ENCODE results near the gene NR5A1.

Gene NR5A1

DNA sequence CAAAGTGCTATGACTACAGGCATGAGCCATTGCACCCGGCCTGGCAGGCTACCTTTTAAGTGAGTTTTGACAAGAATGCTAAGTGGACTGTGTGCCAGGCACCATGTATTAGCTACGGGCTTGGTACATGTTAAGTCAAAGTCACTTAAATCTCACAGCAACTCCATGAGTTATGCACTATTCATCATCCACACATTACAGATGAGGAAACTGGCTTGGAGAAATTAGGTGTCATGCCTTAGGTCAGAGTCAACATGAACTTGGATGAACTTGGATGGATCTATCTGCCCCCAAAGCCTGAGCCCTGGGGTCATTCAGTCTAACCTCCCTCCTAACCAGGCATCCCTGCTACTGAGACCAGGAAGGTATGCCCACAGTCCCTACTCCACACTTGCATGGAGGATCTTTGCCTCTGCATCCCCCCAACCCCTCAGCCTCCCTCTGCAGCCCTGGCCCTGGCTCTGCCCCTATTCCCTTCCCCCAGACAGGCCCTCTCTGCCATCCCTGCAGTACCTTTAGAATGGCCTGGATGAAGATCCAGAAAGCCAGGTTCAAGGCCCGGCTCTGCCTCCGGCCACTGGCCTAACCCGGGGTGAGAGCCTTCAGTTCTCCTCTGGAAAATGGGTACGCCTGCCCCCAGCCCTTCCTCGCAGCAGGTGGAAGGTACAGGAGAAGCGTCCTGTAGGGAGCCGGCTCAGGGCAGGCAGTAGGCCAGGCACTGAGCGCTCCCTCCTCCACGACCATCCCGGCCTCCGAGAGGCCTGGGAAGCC is 57.6 kb downstream of the NR5A1 start:
- no peak overlapping the region for H3K4me3 ChIP-seq (ENCODE audit: low read length)
- TF ChIP-seq ZNF274 (IDR thresholded peaks at IDR 0.05; ENCODE audit: low read depth, low read length) = no peak

DNA sequence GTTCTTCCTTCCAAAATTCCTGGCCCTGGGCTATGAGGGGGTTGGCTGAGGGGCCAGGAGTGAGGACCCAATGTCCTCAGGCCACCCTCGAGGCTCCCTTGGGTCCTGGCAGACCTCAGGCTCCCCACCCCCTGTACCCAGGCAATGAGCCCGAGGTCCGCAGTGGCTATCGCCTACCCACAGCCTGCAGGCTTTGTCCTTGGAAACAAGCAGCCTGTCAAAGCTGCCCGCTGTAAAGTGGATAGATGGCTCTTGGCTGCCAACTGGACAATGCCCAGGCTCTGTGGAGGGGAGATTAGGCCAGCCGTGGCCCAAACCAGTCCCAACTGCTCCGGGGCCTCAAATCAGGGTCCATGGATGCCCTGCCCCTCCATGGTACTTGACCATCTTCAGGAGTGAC is 59.2 kb downstream of the NR5A1 start:
- H3K4me3 ChIP-seq (ENCODE audit: low read length) = no peak overlapping the region
- no peak for TF ChIP-seq ZNF274 (IDR thresholded peaks at IDR 0.05; ENCODE audit: low read depth, low read length)

GRCh38 chr9:124447297-124447661 is 59.9 kb downstream of the NR5A1 start:
- no peak for TF ChIP-seq ZNF274 (IDR thresholded peaks at IDR 0.05; ENCODE audit: low read depth, low read length)
- H3K4me3 ChIP-seq (ENCODE audit: low read length) = no peak overlapping the region

- no peak for TF ChIP-seq ZNF274 (IDR thresholded peaks at IDR 0.05; ENCODE audit: low read depth, low read length)
- no peak overlapping the region for H3K4me3 ChIP-seq (ENCODE audit: low read length)
Measured at GRCh38 chr9:124444166-124444565, 63.0 kb downstream of the NR5A1 start.

- no peak for TF ChIP-seq ZNF274 (IDR thresholded peaks at IDR 0.05; ENCODE audit: low read depth, low read length)
- no peak overlapping the region for H3K4me3 ChIP-seq (ENCODE audit: low read length)
Measured at GRCh38 chr9:124443625-124444024, 63.6 kb downstream of the NR5A1 start.

GRCh38 chr9:124442826-124443225 is 64.4 kb downstream of the NR5A1 start:
- TF ChIP-seq ZNF274 (IDR thresholded peaks at IDR 0.05; ENCODE audit: low read depth, low read length) = no peak

DNA sequence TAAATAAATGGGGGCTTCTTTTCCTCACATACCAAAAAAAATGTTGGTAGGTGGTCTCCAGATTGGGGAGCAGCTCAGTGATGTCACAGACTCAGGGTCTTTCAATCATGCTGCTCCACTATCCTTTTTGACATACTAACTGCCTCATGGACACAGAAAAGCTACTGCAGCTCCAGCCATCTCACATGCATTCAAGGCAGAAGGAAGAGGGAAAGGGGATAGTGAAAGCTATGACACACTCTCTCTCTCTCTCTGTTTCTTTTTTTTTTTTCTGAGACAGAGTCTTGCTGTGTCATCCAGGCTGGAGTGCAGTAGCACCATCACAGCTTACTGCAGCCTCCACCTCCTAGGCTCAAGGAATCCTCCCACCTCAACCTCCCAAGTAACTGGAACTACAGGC is 64.8 kb downstream of the NR5A1 start:
- no peak for TF ChIP-seq ZNF274 (IDR thresholded peaks at IDR 0.05; ENCODE audit: low read depth, low read length)
- H3K4me3 ChIP-seq (ENCODE audit: low read length) = no peak overlapping the region

More at GRCh38 chr9:124442826-124443225, 64.4 kb downstream of the NR5A1 start:
- H3K4me3 ChIP-seq (ENCODE audit: low read length) = no peak overlapping the region

GRCh38 chr9:124441291-124441690 is 65.9 kb downstream of the NR5A1 start:
- H3K4me3 ChIP-seq (ENCODE audit: low read length) = no peak overlapping the region
- TF ChIP-seq ZNF274 (IDR thresholded peaks at IDR 0.05; ENCODE audit: low read depth, low read length) = no peak

- no peak overlapping the region for H3K4me3 ChIP-seq (ENCODE audit: low read length)
- no peak for TF ChIP-seq ZNF274 (IDR thresholded peaks at IDR 0.05; ENCODE audit: low read depth, low read length)
Measured at GRCh38 chr9:124440786-124441185, 66.4 kb downstream of the NR5A1 start.

DNA sequence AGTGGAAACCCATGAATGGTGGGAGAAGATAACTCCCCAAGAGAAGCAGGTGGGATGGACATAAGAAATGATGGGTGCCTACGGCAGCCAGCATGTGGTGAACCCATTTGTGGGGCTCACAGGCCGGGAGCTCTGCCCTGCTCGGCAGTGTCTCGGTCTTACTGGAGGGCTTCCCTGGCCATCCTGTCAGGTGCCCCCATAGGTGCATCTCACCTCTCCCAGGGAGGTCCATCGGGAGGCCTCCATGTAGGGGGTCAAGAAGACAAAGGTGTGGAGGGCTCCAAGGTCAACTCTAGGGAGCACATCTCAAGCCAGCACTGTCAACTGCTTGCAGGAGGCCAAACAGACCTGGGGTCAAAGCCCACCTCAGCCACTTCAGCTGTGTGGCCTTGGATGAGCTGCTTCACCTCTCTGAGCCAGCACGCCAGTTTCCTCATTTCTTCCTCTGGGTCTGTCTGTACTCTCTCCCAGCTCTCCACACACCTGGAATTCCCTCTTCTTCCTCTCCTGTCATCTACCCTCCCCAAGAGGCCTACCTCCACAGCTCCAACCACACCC is 67.4 kb downstream of the NR5A1 start:
- no peak for TF ChIP-seq ZNF274 (IDR thresholded peaks at IDR 0.05; ENCODE audit: low read depth, low read length)

DNA sequence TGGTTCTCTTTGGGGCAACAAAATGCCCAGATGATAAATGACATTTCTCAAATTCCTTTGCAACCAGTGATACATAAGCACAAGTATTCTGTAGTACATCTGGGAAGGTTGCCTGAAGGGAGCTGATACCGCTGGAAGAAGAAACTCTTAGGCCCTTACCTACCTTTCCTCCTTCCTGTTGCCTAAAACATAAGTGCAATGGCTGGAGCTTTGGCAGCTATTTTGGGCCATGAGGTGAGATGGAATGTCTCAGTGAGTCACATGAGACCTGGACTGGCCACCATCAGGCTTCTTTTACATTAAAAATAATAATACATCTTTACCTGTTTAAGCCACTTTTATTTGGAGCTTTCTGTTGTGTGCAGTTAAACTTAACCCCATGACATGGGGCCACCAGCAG is 68.1 kb downstream of the NR5A1 start:
- no peak overlapping the region for H3K4me3 ChIP-seq (ENCODE audit: low read length)
- TF ChIP-seq ZNF274 (IDR thresholded peaks at IDR 0.05; ENCODE audit: low read depth, low read length) = no peak

More for the DNA sequence above, 67.4 kb downstream of the NR5A1 start:
- no peak overlapping the region for H3K4me3 ChIP-seq (ENCODE audit: low read length)

GRCh38 chr9:124438091-124438490 is 69.1 kb downstream of the NR5A1 start:
- H3K4me3 ChIP-seq (ENCODE audit: low read length) = no peak overlapping the region
- no peak for TF ChIP-seq ZNF274 (IDR thresholded peaks at IDR 0.05; ENCODE audit: low read depth, low read length)

DNA sequence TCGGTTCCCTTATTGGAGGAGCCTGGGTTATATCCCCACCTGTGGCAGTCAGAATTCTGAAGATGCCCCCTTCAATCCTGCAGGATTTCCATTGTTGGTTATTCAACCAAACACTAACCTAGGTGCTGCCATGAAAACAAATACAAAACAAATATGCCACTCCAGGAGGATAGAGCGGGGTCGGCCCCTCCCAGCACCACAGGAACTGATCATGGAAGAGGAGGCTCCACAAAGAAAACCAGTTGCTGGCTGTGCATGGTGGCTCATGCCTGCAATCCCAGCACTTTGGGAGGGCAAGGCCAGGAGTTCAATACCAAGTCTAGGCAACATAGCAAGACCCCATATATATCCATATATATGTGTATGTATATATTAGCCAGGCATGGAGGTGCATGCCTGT is 70.1 kb downstream of the NR5A1 start:
- TF ChIP-seq ZNF274 (IDR thresholded peaks at IDR 0.05; ENCODE audit: low read depth, low read length) = no peak

GRCh38 chr9:124436320-124436719 is 70.9 kb downstream of the NR5A1 start:
- no peak for TF ChIP-seq ZNF274 (IDR thresholded peaks at IDR 0.05; ENCODE audit: low read depth, low read length)
- H3K4me3 ChIP-seq (ENCODE audit: low read length) = no peak overlapping the region

More for the DNA sequence above, 70.1 kb downstream of the NR5A1 start:
- H3K4me3 ChIP-seq (ENCODE audit: low read length) = no peak overlapping the region
